Panc1 (cell line): ENCODE results near the gene CD6. TPM values are rescaled to one million over a fixed set of nuclear protein-coding genes. Genes with fewer than 3 reads are reported as not detected.

Source experiments
- ATAC-seq: fragments of 200-7000 bp; cut with Tn5 transposase; 2 replicates; pipeline ENCODE4 v1.9.1; 2020; ENCODE audit warnings: mild to moderate bottlenecking, moderate library complexity
- BruUV-seq: library from RNA; stranded (reverse); fragments of 400-500 nt; replicated peaks from 2 replicates; lab custom pipeline; 2021; lab: Mats Ljungman, UMichigan
- CTCF ChIA-PET: fragments of 300-600 bp; sonication (Branson Sonifier 250); formaldehyde crosslinking; loops from one replicate; lab custom pipeline; 2022; ENCODE audit warnings: antibody characterized with exemption; lab: Charles Lee
- POLR2A ChIA-PET: fragments of 300-600 bp; sonication (Branson Sonifier 250); formaldehyde crosslinking; loops from one replicate; lab custom pipeline; 2022; ENCODE audit warnings: antibody characterized with exemption; lab: Charles Lee
- DNase-seq: peaks from one replicate; pipeline ENCODE4 v3.0.0-alpha.2; 2010; ENCODE audit warnings: low read depth, low spot score
- H3K27ac ChIP-seq: 2 replicates; pipeline ENCODE4 v1.5.1; 2011; ENCODE audit warnings: mild to moderate bottlenecking, low read length, inconsistent platforms
- H3K27me3 ChIP-seq: fragments of 200-500 bp; sonication (Bioruptor generic); 2 replicates; pipeline ENCODE4 v1.6.0; 2014; ENCODE audit warnings: low read length, inconsistent platforms; ENCODE audit not compliant: control insufficient read depth, insufficient read depth
- H3K36me3 ChIP-seq: fragments of 200-500 bp; sonication (Bioruptor generic); 2 replicates; pipeline ENCODE4 v1.5.1; 2014; ENCODE audit warnings: inconsistent platforms, mild to moderate bottlenecking, low read length, moderate library complexity; ENCODE audit not compliant: control insufficient read depth, insufficient read depth
- H3K4me1 ChIP-seq: 2 replicates; pipeline ENCODE4 v1.5.1; 2011; ENCODE audit warnings: inconsistent platforms, mild to moderate bottlenecking, low read length, moderate library complexity; ENCODE audit not compliant: control insufficient read depth, insufficient read depth
- H3K4me3 ChIP-seq, 2 experiments: 2 replicates each; pipeline ENCODE4 v1.5.1; 2011 to 2012; ENCODE audit warnings: low read depth in 2 of 2, low read length in 2 of 2, mild to moderate bottlenecking in 2 of 2, inconsistent platforms in 1 of 2, moderate library complexity in 1 of 2
- H3K9me3 ChIP-seq: fragments of 200-500 bp; sonication (Bioruptor generic); 2 replicates; pipeline ENCODE4 v1.5.1; 2014; ENCODE audit warnings: low read depth, mild to moderate bottlenecking, inconsistent platforms, low read length, moderate library complexity; ENCODE audit not compliant: control insufficient read depth, insufficient read depth
- POLR2AphosphoS5 ChIP-seq: IDR thresholded peaks from 2 replicates; pipeline ENCODE4 v1.6.1; 2012; ENCODE audit warnings: mild to moderate bottlenecking, low read depth, low read length, moderate library complexity
- SIN3A ChIP-seq: IDR thresholded peaks from 2 replicates; pipeline ENCODE4 v1.6.1; 2012; ENCODE audit warnings: low read depth, mild to moderate bottlenecking, low read length, moderate library complexity, borderline replicate concordance; ENCODE audit not compliant: insufficient read depth
- TCF7L2 ChIP-seq: IDR thresholded peaks from 2 replicates; pipeline ENCODE4 v1.6.1; 2011; ENCODE audit warnings: mild to moderate bottlenecking, low read depth, low read length, inconsistent platforms
- in situ Hi-C: cut with HindIII; loops from 2 replicates; pipeline ENCODE4 v1.10.0; 2016; ENCODE audit warnings: low sequenced_read_pairs, low pct_unique_long_range_greater_than_20kb
- intact Hi-C: fragments of 100-400 bp; cut with micrococcal nuclease; formaldehyde crosslinking; loops from one replicate; pipeline ENCODE4 v1.10.0; 2022; ENCODE audit not compliant: unreplicated experiment
- total RNA-seq: library from RNA; stranded (reverse); gene quantifications from one replicate; pipeline ENCODE4 v1.2.1, GENCODE V29; 2021; ENCODE audit not compliant: unreplicated experiment
- TF ChIP-seq, protein P1 (sequence below), 2 experiments: IDR thresholded peaks; 2 replicates each; pipeline ENCODE4 v1.6.1; 2011 to 2012; ENCODE audit warnings: low read depth in 2 of 2, control low read depth in 1 of 2, low read length in 1 of 2, mild to moderate bottlenecking in 1 of 2, moderate library complexity in 1 of 2; ENCODE audit not compliant: insufficient read depth in 1 of 2
- TF ChIP-seq, protein P2 (sequence below): fragments of 450-650 bp; IDR thresholded peaks from 2 replicates; pipeline ENCODE4 v1.5.1; 2017; ENCODE audit warnings: mild to moderate bottlenecking

Gene CD6
- total RNA-seq, 1 experiment from 2014 or later: 1.1 TPM

DNA sequence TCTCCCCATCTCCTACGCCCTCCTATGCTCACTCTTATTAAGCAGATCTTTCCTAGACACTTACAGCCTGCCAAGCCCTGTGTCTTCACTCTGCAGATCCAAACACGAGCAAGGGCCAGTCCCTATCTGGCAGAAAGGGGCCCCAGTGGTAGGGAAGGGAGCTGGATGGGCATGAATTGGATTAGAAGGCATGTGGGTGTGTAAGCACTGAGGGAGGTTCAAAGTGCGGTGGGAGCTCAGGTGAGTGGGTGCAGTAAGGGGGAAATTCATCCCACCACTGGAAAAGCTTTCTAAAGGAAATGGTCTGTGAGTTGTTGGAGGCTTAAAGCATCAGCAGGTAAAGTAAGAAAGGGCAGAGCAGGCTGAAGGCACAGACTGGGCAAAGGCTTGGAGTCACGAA is 41.7 kb upstream of the CD6 start:
- CTCF ChIA-PET: no interaction called here
- Histone ChIP-seq H3K27me3 (no peaks in the 10 kb centered on the region), H3K27ac (no peak overlapping the region), H3K4me1 (peaks cover 8% of the 10 kb centered on the region), H3K4me3 (no peak overlapping the region), H3K9me3 (no peaks in the 10 kb centered on the region), H3K36me3 (no peaks in the 10 kb centered on the region; the same call in 1 of the 2 replicates)
- intact Hi-C loops (no loop called here), in situ Hi-C loops (no loop called here)
- DNase-seq (no peak), ATAC-seq (no peak)
- no TSS peak for BruUV-seq
- TF ChIP-seq SIN3A (no peak), POLR2AphosphoS5 (no peak), TCF7L2 (no peak)
- TF ChIP-seq, protein P1, sequence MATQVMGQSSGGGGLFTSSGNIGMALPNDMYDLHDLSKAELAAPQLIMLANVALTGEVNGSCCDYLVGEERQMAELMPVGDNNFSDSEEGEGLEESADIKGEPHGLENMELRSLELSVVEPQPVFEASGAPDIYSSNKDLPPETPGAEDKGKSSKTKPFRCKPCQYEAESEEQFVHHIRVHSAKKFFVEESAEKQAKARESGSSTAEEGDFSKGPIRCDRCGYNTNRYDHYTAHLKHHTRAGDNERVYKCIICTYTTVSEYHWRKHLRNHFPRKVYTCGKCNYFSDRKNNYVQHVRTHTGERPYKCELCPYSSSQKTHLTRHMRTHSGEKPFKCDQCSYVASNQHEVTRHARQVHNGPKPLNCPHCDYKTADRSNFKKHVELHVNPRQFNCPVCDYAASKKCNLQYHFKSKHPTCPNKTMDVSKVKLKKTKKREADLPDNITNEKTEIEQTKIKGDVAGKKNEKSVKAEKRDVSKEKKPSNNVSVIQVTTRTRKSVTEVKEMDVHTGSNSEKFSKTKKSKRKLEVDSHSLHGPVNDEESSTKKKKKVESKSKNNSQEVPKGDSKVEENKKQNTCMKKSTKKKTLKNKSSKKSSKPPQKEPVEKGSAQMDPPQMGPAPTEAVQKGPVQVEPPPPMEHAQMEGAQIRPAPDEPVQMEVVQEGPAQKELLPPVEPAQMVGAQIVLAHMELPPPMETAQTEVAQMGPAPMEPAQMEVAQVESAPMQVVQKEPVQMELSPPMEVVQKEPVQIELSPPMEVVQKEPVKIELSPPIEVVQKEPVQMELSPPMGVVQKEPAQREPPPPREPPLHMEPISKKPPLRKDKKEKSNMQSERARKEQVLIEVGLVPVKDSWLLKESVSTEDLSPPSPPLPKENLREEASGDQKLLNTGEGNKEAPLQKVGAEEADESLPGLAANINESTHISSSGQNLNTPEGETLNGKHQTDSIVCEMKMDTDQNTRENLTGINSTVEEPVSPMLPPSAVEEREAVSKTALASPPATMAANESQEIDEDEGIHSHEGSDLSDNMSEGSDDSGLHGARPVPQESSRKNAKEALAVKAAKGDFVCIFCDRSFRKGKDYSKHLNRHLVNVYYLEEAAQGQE (IDR thresholded peaks at IDR 0.05; ENCODE audit: insufficient read depth in 1 of 2, low read depth in 2 of 2, low read length in 1 of 2): no peak
- TF ChIP-seq, protein P2, sequence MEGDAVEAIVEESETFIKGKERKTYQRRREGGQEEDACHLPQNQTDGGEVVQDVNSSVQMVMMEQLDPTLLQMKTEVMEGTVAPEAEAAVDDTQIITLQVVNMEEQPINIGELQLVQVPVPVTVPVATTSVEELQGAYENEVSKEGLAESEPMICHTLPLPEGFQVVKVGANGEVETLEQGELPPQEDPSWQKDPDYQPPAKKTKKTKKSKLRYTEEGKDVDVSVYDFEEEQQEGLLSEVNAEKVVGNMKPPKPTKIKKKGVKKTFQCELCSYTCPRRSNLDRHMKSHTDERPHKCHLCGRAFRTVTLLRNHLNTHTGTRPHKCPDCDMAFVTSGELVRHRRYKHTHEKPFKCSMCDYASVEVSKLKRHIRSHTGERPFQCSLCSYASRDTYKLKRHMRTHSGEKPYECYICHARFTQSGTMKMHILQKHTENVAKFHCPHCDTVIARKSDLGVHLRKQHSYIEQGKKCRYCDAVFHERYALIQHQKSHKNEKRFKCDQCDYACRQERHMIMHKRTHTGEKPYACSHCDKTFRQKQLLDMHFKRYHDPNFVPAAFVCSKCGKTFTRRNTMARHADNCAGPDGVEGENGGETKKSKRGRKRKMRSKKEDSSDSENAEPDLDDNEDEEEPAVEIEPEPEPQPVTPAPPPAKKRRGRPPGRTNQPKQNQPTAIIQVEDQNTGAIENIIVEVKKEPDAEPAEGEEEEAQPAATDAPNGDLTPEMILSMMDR: no peak
- POLR2A ChIA-PET: no interaction called here

DNA sequence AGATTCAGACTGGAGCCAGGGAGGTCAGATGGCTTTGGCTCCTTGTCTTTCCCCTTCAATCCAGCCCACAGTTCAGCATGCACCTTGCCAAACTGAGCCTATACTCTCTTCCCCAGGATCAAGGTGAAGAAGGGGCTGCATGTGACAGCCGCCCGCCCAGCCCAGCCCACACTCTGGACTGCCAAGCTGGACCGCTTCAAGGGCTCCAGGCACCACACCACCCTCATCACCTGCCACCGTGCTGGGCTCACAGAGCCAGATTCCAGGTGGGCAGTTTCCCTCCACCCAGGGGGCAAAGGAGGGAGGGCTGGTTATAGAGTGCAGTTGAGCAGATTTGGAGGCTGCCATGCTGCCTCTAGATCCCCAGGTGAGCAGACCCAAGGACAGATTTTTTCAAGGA is 41.1 kb upstream of the CD6 start:
- DNase-seq (no peak), ATAC-seq (no peak)
- Histone ChIP-seq H3K4me1 (peaks cover 6% of the 10 kb centered on the region), H3K9me3 (no peaks in the 10 kb centered on the region), H3K4me3 (no peak overlapping the region), H3K27ac (no peak overlapping the region), H3K27me3 (no peaks in the 10 kb centered on the region), H3K36me3 (no peaks in the 10 kb centered on the region; the same call in 1 of the 2 replicates)
- in situ Hi-C loops (no loop called here), intact Hi-C loops (no loop called here)
- TF ChIP-seq POLR2AphosphoS5: no peak
- no peak for TF ChIP-seq SIN3A
- no peak for TF ChIP-seq TCF7L2
- TF ChIP-seq, protein P2: no peak
- TF ChIP-seq, protein P1 (IDR thresholded peaks at IDR 0.05; ENCODE audit: insufficient read depth in 1 of 2, low read depth in 2 of 2, low read length in 1 of 2): no peak
- BruUV-seq: no TSS peak
- ChIA-PET POLR2A (no interaction called here), CTCF (no interaction called here)
